HepG2 (cell line): ENCODE measurements around the gene CELF2.

Experiments
- CTCF ChIP-seq: sonication (generic); formaldehyde crosslinking; IDR thresholded peaks from 2 replicates; pipeline ENCODE4 v1.5.0; 2020; ENCODE audit warnings: mild to moderate bottlenecking, missing genetic modification reagents, moderate library complexity
- EED ChIP-seq: sonication (generic); formaldehyde crosslinking; IDR thresholded peaks from 2 replicates; pipeline ENCODE4 v1.5.0; 2020; ENCODE audit warnings: mild to moderate bottlenecking, missing genetic modification reagents
- ESRRA ChIP-seq: sonication (generic); formaldehyde crosslinking; IDR thresholded peaks from 2 replicates; pipeline ENCODE4 v1.5.1; 2020; ENCODE audit warnings: mild to moderate bottlenecking, low read depth, missing genetic modification reagents
- SALL2 ChIP-seq: sonication (generic); formaldehyde crosslinking; IDR thresholded peaks from 2 replicates; pipeline ENCODE4 v1.8.1; 2023; ENCODE audit warnings: mild to moderate bottlenecking, missing genetic modification reagents, inconsistent platforms
- SIN3A ChIP-seq: IDR thresholded peaks from 2 replicates; pipeline ENCODE4 v1.6.1; 2011; ENCODE audit warnings: low read depth, mild to moderate bottlenecking, control low read depth, low read length, borderline replicate concordance
- SMAD3 ChIP-seq: sonication (generic); formaldehyde crosslinking; IDR thresholded peaks from 2 replicates; pipeline ENCODE4 v1.4.0; 2020; ENCODE audit warnings: missing genetic modification reagents
- SRSF4 ChIP-seq: fragments of 200-400 bp; formaldehyde crosslinking; IDR thresholded peaks from one replicate; pipeline ENCODE4 v1.6.1; 2018; ENCODE audit warnings: mild to moderate bottlenecking, low read depth, low read length, moderate library complexity; ENCODE audit not compliant: poor library complexity, severe bottlenecking
- STAT5B ChIP-seq: sonication (generic); formaldehyde crosslinking; IDR thresholded peaks from 2 replicates; pipeline ENCODE4 v1.4.0; 2020; ENCODE audit warnings: missing genetic modification reagents
- TAF1 ChIP-seq: sonication (generic); formaldehyde crosslinking; IDR thresholded peaks from 2 replicates; pipeline ENCODE4 v1.4.0; 2020; ENCODE audit warnings: missing genetic modification reagents
- ZNF773 ChIP-seq: sonication (generic); formaldehyde crosslinking; IDR thresholded peaks from 2 replicates; pipeline ENCODE4 v1.4.0; 2020; ENCODE audit warnings: missing genetic modification reagents, borderline replicate concordance
- ZNF775 ChIP-seq: sonication (generic); formaldehyde crosslinking; IDR thresholded peaks from 2 replicates; pipeline ENCODE4 v1.4.0; 2020; ENCODE audit warnings: missing genetic modification reagents, mild to moderate bottlenecking, moderate library complexity, borderline replicate concordance

- no peak for TF ChIP-seq SIN3A
- no peak for TF ChIP-seq ZNF775 (CRISPR knock-in tag)
- TF ChIP-seq SALL2 (CRISPR knock-in tag), result no peak
- TF ChIP-seq SRSF4, result no peak
- TF ChIP-seq ESRRA (CRISPR knock-in tag), result no peak
- TF ChIP-seq TAF1, result no peak
- TF ChIP-seq SMAD3 (CRISPR knock-in tag), result no peak
- TF ChIP-seq CTCF (CRISPR knock-in tag), result no peak
- no peak for TF ChIP-seq STAT5B (CRISPR knock-in tag)
- TF ChIP-seq ZNF773 (CRISPR knock-in tag), result no peak
- no peak for TF ChIP-seq EED (CRISPR knock-in tag)
These were observed 11.8 kb upstream of the CELF2 start for GRCh38 chr10:11005725-11006427.
